Fibroblast of skin of right quadriceps (primary cell): ENCODE measurements around the gene ACAT1.
A peak's percentile ranks its signal among the peaks of the same experiment; 100 is the strongest.
"Not testable (repeated sequence)": the region's sequence is repeated elsewhere in the genome, so short reads cannot be mapped to it uniquely, and the experiment has no call there.

Experiments
- DNase-seq: peaks from one replicate; pipeline ENCODE4 v3.0.0-alpha.2; 2013

The ACAT1 gene

GRCh38 chr11:108121274-108122155, at the start of gene ACAT1:
TSS of gene ACAT1 (plus strand) at chr11:108121567. CDS start at chr11:108121607, 40 bp downstream.
- peak; percentile 89 for DNase-seq

GRCh38 chr11:108084811-108085210, 36.6 kb upstream of the ACAT1 start:
- DNase-seq = no peak

GRCh38 chr11:108085672-108086071, 35.7 kb upstream of the ACAT1 start:
- DNase-seq = no peak

GRCh38 chr11:108092134-108092533, 29.2 kb upstream of the ACAT1 start:
- no peak for DNase-seq

GRCh38 chr11:108093128-108093904, 28.1 kb upstream of the ACAT1 start:
- DNase-seq = no peak

- DNase-seq = no peak
Observed at GRCh38 chr11:108097179-108097578, 24.2 kb upstream of the ACAT1 start.

GRCh38 chr11:108101090-108101775, 20.1 kb upstream of the ACAT1 start:
- no peak for DNase-seq

- no peak for DNase-seq
Observed at GRCh38 chr11:108111126-108111525, 10.2 kb upstream of the ACAT1 start.

- no peak for DNase-seq
Observed at GRCh38 chr11:108112057-108112456, 9.3 kb upstream of the ACAT1 start.

GRCh38 chr11:108115500-108116140, 5.7 kb upstream of the ACAT1 start:
- DNase-seq = peak; percentile 74

- peak; percentile 59 for DNase-seq
Observed at GRCh38 chr11:108117746-108118371, 3.5 kb upstream of the ACAT1 start.

GRCh38 chr11:108120936-108121273, 462 bp upstream of the ACAT1 start:
- not testable (repeated sequence) for DNase-seq

GRCh38 chr11:108122166-108122628, 830 bp downstream of the ACAT1 start:
- DNase-seq = peak; percentile 17

GRCh38 chr11:108125096-108125495, 3.7 kb downstream of the ACAT1 start:
- no peak for DNase-seq

GRCh38 chr11:108128772-108129171, 7.4 kb downstream of the ACAT1 start:
- DNase-seq = no peak

- DNase-seq = no peak
Observed at GRCh38 chr11:108131993-108132392, 10.6 kb downstream of the ACAT1 start.

- DNase-seq = not testable (repeated sequence)
Observed at GRCh38 chr11:108132993-108133538, 11.7 kb downstream of the ACAT1 start.

GRCh38 chr11:108135845-108136544, 14.6 kb downstream of the ACAT1 start:
- peak; percentile 31 for DNase-seq

GRCh38 chr11:108137212-108137611, 15.8 kb downstream of the ACAT1 start:
- DNase-seq = no peak

GRCh38 chr11:108142304-108142703, 20.9 kb downstream of the ACAT1 start:
- no peak for DNase-seq

- DNase-seq = no peak
Observed at GRCh38 chr11:108144615-108145014, 23.2 kb downstream of the ACAT1 start.
